Ovary (tissue), 9 donors: ENCODE data around the gene LDB2. TPM values are rescaled to one million over a fixed set of nuclear protein-coding genes. Genes with fewer than 3 reads are reported as not detected.

Experiments used
- DNase-seq, 5 donors: peaks; one replicate each; pipeline ENCODE4 v3.0.0-alpha.2; 2019 to 2020
- H3K27ac ChIP-seq, 2 donors: fragments of 200-600 bp; one replicate each; pipeline versions ENCODE4 v1.5.1 to v1.8.0; 2019 to 2022
- H3K27me3 ChIP-seq: fragments of 200-600 bp; one replicate; pipeline ENCODE4 v1.8.0; 2022
- H3K36me3 ChIP-seq: fragments of 200-600 bp; sonication (generic); one replicate; pipeline ENCODE4 v1.5.1; 2019
- H3K4me1 ChIP-seq: one replicate; pipeline ENCODE4 v1.8.1; 2013; ENCODE audit warnings: mild to moderate bottlenecking, moderate library complexity; ENCODE audit not compliant: insufficient read depth
- H3K4me3 ChIP-seq: fragments of 200-600 bp; sonication (generic); one replicate; pipeline ENCODE4 v1.5.1; 2017
- H3K9me3 ChIP-seq, 2 donors: fragments of 200-600 bp in 1 of 2; sonication (generic) in 1 of 2; one replicate each; pipeline versions ENCODE4 v1.5.1 to v1.8.1; 2013 to 2019; ENCODE audit warnings: mild to moderate bottlenecking in 1 of 2, moderate library complexity in 1 of 2
- EP300 ChIP-seq: sonication (generic); formaldehyde crosslinking; IDR thresholded peaks from one replicate; pipeline ENCODE4 v1.6.1; 2017; ENCODE audit warnings: antibody characterized with exemption
- POLR2A ChIP-seq: fragments of 450-650 bp; IDR thresholded peaks from one replicate; pipeline ENCODE4 v1.6.1; 2017; ENCODE audit warnings: antibody characterized with exemption, mild to moderate bottlenecking, moderate library complexity
- WGBS, 3 donors: extraction: QIAGEN DNeasy Blood & Tissue Kit in 1 of 3; methylation state at CpG; one replicate each; pipeline versions ENCODE4 v1.1.5 to v1.1.7; 2013 to 2017; 5-methylcytosine and 5-hydroxymethylcytosine counted together
- intact Hi-C, 4 donors: fragments of 100-400 bp; cut with DNase I; formaldehyde crosslinking; loops; one replicate each; pipeline versions ENCODE4 v1.11.0 to v1.15.1; 2022 to 2023
- polyA plus RNA-seq, 2 donors: library from polyadenylated mRNA; stranded (reverse); fragments of 200-250 nt in 1 of 2; fragments of 350-450 nt in 1 of 2; fragmentation: Illumina TruSeq in 1 of 2; extraction: RNeasy Lipid Tissue Mini Kit (QIAGEN cat#74804) in 1 of 2; gene quantifications; one replicate each; pipeline ENCODE4 v1.2.3, GENCODE V29; 2013 to 2014
- total RNA-seq, 7 donors: library from RNA; depleted of rRNA in 2 of 7; stranded (reverse); fragments of >200 nt in 2 of 7; fragmentation: NEBNext Ultra II Directional in 3 of 7; extraction: Animal tissue kit (Norgen Biotek cat#: 25700) in 3 of 7; gene quantifications; one replicate each; pipeline versions ENCODE4 v1.1.0 to v1.2.4, GENCODE V29; 2016 to 2023
- TF ChIP-seq, protein P1 (sequence below), 3 donors: fragments of 450-650 bp in 2 of 3; fragments of 200-600 bp in 1 of 3; IDR thresholded peaks; one replicate each; pipeline versions ENCODE4 v1.5.1 to v1.8.0; 2016 to 2022; ENCODE audit warnings: antibody characterized with exemption in 3 of 3, mild to moderate bottlenecking in 1 of 3
- donor health status: DM: no; HTN: no; CAD: no; lungs with moderate emphysema.
- donor health status: DM: no; HTN: no; CAD: no.
- donor health status: Bipolar disorder and iron deficiency.
- donor health status: DM: yes; HTN: yes; CAD: no.
- donor health status: DM: no; HTN: no; CAD: no.
- donor health status: DM: yes; HTN: yes; CAD: no.

LDB2 gene
- total and polyA plus RNA-seq, 9 donors, result 17.0 to 89.1 (median 27.4) TPM

DNA sequence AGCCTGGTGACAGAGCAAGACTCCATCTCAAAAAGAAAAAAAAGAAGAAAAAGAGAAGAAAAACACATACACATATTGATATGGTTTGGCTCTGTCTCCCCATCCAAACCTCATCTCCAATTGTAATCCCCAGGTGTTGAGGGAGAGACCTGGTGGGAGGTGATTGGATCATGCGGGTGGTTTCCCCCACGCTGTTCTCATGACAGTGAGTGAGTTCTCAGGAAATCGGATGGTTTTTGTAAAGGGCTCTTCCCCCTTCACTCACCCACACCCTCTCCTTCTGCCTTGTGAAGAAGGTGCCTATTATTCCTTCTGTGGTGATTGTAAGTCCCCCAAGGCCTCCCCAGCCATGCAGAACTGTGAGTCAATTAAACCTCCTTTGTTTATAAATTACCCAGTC lies 68.4 kb downstream of the LDB2 start:
- DNase-seq, result no peak
- Histone ChIP-seq H3K9me3 (no peaks in the 10 kb centered on the region), H3K27me3 (no peaks in the 10 kb centered on the region), H3K36me3 (no peaks in the 10 kb centered on the region), H3K27ac (no peak overlapping the region), H3K4me1 (peaks cover 5% of the 10 kb centered on the region), H3K4me3 (no peak overlapping the region)
- WGBS, 3 donors, result 86 to 95% (median 94%) methylated on average over 3 of the region's 3 CpGs
- TF ChIP-seq, protein P1, sequence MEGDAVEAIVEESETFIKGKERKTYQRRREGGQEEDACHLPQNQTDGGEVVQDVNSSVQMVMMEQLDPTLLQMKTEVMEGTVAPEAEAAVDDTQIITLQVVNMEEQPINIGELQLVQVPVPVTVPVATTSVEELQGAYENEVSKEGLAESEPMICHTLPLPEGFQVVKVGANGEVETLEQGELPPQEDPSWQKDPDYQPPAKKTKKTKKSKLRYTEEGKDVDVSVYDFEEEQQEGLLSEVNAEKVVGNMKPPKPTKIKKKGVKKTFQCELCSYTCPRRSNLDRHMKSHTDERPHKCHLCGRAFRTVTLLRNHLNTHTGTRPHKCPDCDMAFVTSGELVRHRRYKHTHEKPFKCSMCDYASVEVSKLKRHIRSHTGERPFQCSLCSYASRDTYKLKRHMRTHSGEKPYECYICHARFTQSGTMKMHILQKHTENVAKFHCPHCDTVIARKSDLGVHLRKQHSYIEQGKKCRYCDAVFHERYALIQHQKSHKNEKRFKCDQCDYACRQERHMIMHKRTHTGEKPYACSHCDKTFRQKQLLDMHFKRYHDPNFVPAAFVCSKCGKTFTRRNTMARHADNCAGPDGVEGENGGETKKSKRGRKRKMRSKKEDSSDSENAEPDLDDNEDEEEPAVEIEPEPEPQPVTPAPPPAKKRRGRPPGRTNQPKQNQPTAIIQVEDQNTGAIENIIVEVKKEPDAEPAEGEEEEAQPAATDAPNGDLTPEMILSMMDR (IDR thresholded peaks at IDR 0.05), result no peak
- TF ChIP-seq POLR2A, result no peak
- TF ChIP-seq EP300, result no peak
- intact Hi-C loops, result no loop called here

DNA sequence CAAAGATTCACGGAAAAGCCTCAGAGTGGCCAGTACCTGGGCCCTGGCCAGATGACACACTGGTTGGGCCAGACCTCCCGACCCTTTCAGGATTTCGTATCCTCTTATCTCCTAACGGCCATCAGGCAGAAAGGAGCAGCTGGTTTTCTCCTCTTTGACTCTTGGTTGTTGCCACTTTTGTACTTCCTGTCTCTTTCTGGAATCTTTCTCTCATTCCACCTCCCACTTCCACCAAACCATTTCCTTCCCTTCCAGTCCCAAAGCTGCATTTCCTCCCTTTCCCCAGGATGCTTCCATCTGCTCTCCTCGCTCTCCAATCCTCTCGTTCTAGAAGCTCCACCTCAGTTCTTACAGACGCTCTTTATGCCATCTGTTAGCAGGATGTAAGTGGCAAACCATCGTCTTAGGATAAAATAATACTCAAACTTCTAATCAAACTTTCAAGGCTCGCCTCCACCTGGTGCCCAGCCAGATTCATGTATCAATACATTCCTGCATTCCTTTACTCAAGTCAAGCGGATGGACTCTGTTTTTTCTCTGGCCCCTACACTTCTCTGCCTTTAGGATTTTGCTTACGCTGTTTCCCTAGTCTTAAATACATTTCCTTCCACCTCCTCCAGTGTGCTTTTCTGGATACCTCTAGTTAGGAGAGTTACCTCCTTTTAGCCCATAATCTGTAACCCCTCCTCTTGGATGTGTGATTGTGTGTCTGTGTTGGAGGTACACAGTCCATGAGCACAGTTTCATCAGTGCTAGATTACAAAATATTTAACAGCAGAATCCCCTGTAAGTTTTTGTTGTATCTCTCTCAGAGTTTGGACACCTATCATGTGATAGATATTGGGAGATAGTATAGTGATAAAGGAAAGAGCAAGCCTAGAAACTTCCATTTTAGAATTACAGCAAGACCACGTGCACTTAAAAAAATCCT lies 70.4 kb downstream of the LDB2 start:
- H3K4me3 ChIP-seq, result no peak overlapping the region
- no peaks in the 10 kb centered on the region for H3K9me3 ChIP-seq
- no peak overlapping the region for H3K27ac ChIP-seq
- H3K4me1 ChIP-seq, result peaks cover 5% of the 10 kb centered on the region
- H3K27me3 ChIP-seq, result no peaks in the 10 kb centered on the region
- TF ChIP-seq POLR2A (no peak), EP300 (no peak)
- TF ChIP-seq, protein P1 (IDR thresholded peaks at IDR 0.05), result no peak
- intact Hi-C loops, result no loop called here
- 34 to 52% (median 40%) methylated on average over 12 of the region's 12 CpGs for WGBS, 3 donors
- peak in 3 of 5 donors; percentile 14 to 41 (median 27) for DNase-seq
- no peaks in the 10 kb centered on the region for H3K36me3 ChIP-seq

DNA sequence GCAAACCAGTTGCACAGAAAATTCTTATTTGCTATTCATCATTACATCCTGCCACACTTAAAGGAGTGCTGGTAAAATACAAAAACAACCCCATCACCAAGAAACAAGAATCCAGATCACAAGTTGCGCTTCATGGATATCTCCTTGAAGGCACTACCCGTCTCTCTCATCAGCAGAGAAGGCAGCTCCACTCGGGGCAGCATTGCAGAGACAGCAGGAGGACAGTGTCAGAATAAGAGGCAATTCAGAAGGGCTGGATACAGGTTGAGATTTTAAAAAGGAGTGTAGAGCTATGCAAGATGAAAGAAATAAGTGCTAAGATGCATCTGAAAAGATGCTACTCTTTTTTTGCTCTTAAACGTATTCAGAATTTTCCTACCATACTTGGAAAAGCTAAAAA lies 71.4 kb downstream of the LDB2 start:
- Histone ChIP-seq H3K27me3 (no peaks in the 10 kb centered on the region), H3K9me3 (no peaks in the 10 kb centered on the region), H3K4me3 (no peak overlapping the region), H3K27ac (no peak overlapping the region), H3K4me1 (peaks cover 5% of the 10 kb centered on the region), H3K36me3 (no peaks in the 10 kb centered on the region)
- TF ChIP-seq POLR2A, result no peak
- TF ChIP-seq EP300, result no peak
- TF ChIP-seq, protein P1 (IDR thresholded peaks at IDR 0.05), result no peak
- 17 to 29% (median 21%) methylated on average over 4 of the region's 4 CpGs for WGBS, 3 donors
- intact Hi-C loops, result no loop called here
- DNase-seq, result no peak

DNA sequence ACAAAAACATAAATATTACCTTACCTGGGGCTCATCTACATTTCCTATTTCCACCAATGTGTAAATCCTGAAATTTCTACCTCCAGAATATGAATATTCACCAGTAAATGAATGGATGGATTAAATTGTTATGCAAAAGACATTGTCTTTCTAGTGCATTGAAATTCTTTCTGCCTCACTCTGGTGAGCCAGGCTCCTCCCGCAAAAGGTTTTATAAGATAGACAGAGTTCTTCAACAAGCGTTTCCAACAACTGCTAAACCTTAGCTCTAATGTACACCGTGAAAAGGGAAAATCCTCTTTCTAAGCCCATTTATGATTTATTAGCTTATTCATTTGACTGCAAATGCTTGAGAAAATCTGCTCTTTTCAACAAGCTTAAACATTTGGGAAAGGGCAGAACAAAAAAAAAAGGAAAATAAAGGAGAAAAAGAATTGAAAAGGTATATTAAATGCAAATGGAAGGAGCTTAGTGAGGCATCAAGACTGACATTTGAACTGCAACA lies 72.0 kb downstream of the LDB2 start:
- DNase-seq, result no peak
- intact Hi-C loops, result no loop called here
- Histone ChIP-seq H3K36me3 (no peaks in the 10 kb centered on the region), H3K27ac (no peak overlapping the region), H3K4me3 (no peak overlapping the region), H3K9me3 (no peaks in the 10 kb centered on the region), H3K27me3 (no peaks in the 10 kb centered on the region), H3K4me1 (peaks cover 5% of the 10 kb centered on the region)
- 89 to 96% (median 94%) methylated on average over 3 of the region's 3 CpGs for WGBS, 3 donors
- TF ChIP-seq, protein P1 (IDR thresholded peaks at IDR 0.05), result no peak
- TF ChIP-seq EP300, result no peak
- no peak for TF ChIP-seq POLR2A
